ENCODE results near the gene TFPT. TPM values are rescaled to one million over a fixed set of nuclear protein-coding genes. Genes with fewer than 3 reads are reported as not detected.
A peak's percentile ranks its signal among the peaks of the same experiment; 100 is the strongest.

The TFPT gene
- total and polyA plus RNA-seq, 10 of the 15 experiments (the other 5 are each of a cell fraction or from before 2014, with no cell fraction given), result 1.7 to 40.2 (median 25.6) TPM

GRCh38 chr19:54153731-54154326 is 38.4 kb upstream of the TFPT start:
- DNase-seq (ENCODE audit: low read depth, low spot score), result no peak
- H3K36me3 ChIP-seq (ENCODE audit: control insufficient read depth in 2 of 2, insufficient read depth in 2 of 2, low read length in 1 of 2), result peaks cover 27 to 28% of the 10 kb centered on the region in 2 experiments; a peak in 3 of 4 replicates
- no peaks in the 10 kb centered on the region for H3K27me3 ChIP-seq (replicated peaks in 1 of 2; ENCODE audit: control insufficient read depth in 2 of 2, insufficient read depth in 2 of 2, low read length in 1 of 2)
- no peak overlapping the region for H3K4me2 ChIP-seq (ENCODE audit: control insufficient read depth, insufficient read depth)
- no peak for ATAC-seq
- H3K27ac ChIP-seq (ENCODE audit: control insufficient read depth, insufficient read depth), result no peak overlapping the region
- ChIA-PET POLR2A (no interaction called here), SMC1A (ENCODE audit: uncharacterized antibody, unreplicated experiment) (no interaction called here), RAD21 (ENCODE audit: unreplicated experiment) (no interaction called here), CTCF (no interaction called here)
- peaks cover 3% of the 10 kb centered on the region for H3K79me2 ChIP-seq (ENCODE audit: control insufficient read depth, insufficient read depth, low read length)
- BruUV-seq (replicated peaks), result no TSS peak
- TF ChIP-seq POLR2A (IDR thresholded peaks at IDR 0.05; ENCODE audit: low read depth, low read length) (peak; percentile 62; the same call in 1 of the 2 replicates), RB1 (IDR thresholded peaks at IDR 0.05; ENCODE audit: borderline replicate concordance) (no peak)
- H4K20me1 ChIP-seq (ENCODE audit: control insufficient read depth, insufficient read depth), result no peaks in the 10 kb centered on the region
- no peak for FAIRE-seq
- in situ Hi-C loops (cut with MboI) (no loop called here), intact Hi-C loops (cut with micrococcal nuclease; ENCODE audit: unreplicated experiment) (no loop called here)
- H2AFZ ChIP-seq (ENCODE audit: control insufficient read depth, low read depth, low read length), result no peak overlapping the region
- no peaks in the 10 kb centered on the region for H3K4me1 ChIP-seq (ENCODE audit: control insufficient read depth, insufficient read depth, low read length)
- no peak overlapping the region for H3K4me3 ChIP-seq
- 93% methylated on average over 8 of the region's 10 CpGs for WGBS (ENCODE audit: insufficient coverage, insufficient replicate concordance, low lambda C conversion rate, missing lambda C conversion rate)
- no peaks in the 10 kb centered on the region for H3K9me3 ChIP-seq (replicated peaks; ENCODE audit: control insufficient read depth, insufficient read depth, low read length)
- no peak overlapping the region for H3K9ac ChIP-seq (ENCODE audit: control insufficient read depth, insufficient read depth, low read length)

- Histone ChIP-seq H4K20me1 (ENCODE audit: control insufficient read depth, insufficient read depth) (no peaks in the 10 kb centered on the region), H3K9ac (ENCODE audit: control insufficient read depth, insufficient read depth, low read length) (no peak overlapping the region), H2AFZ (ENCODE audit: control insufficient read depth, low read depth, low read length) (no peak overlapping the region), H3K79me2 (ENCODE audit: control insufficient read depth, insufficient read depth, low read length) (no peaks in the 10 kb centered on the region), H3K36me3 (ENCODE audit: control insufficient read depth in 2 of 2, insufficient read depth in 2 of 2, low read length in 1 of 2) (peaks cover 27 to 29% of the 10 kb centered on the region in 2 experiments; a peak in 3 of 4 replicates), H3K4me3 (no peak overlapping the region), H3K27me3 (replicated peaks in 1 of 2; ENCODE audit: control insufficient read depth in 2 of 2, insufficient read depth in 2 of 2, low read length in 1 of 2) (no peaks in the 10 kb centered on the region), H3K4me2 (ENCODE audit: control insufficient read depth, insufficient read depth) (no peak overlapping the region), H3K27ac (ENCODE audit: control insufficient read depth, insufficient read depth) (no peak overlapping the region), H3K9me3 (replicated peaks; ENCODE audit: control insufficient read depth, insufficient read depth, low read length) (no peaks in the 10 kb centered on the region), H3K4me1 (ENCODE audit: control insufficient read depth, insufficient read depth, low read length) (no peaks in the 10 kb centered on the region)
- ChIA-PET SMC1A (ENCODE audit: uncharacterized antibody, unreplicated experiment) (no interaction called here), CTCF (no interaction called here), POLR2A (no interaction called here), RAD21 (ENCODE audit: unreplicated experiment) (no interaction called here)
- TF ChIP-seq ESRRA (IDR thresholded peaks at IDR 0.05; ENCODE audit: low read length), result no peak
- no peak for TF ChIP-seq NR2C2 (IDR thresholded peaks at IDR 0.05; ENCODE audit: borderline replicate concordance, control insufficient read depth, insufficient read length, low read depth)
- TF ChIP-seq CHD1 (IDR thresholded peaks at IDR 0.05; ENCODE audit: low read depth, low read length), result no peak
- TF ChIP-seq, protein P1, sequence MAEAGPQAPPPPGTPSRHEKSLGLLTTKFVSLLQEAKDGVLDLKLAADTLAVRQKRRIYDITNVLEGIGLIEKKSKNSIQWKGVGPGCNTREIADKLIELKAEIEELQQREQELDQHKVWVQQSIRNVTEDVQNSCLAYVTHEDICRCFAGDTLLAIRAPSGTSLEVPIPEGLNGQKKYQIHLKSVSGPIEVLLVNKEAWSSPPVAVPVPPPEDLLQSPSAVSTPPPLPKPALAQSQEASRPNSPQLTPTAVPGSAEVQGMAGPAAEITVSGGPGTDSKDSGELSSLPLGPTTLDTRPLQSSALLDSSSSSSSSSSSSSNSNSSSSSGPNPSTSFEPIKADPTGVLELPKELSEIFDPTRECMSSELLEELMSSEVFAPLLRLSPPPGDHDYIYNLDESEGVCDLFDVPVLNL (IDR thresholded peaks at IDR 0.05; ENCODE audit: low read depth, low read length), result no peak
- 0 out of 2 replicates have a peak, but pooled peaks have one; percentile 25 for TF ChIP-seq POLR2A (IDR thresholded peaks at IDR 0.05; ENCODE audit: low read depth, low read length)
- TF ChIP-seq, protein P2, sequence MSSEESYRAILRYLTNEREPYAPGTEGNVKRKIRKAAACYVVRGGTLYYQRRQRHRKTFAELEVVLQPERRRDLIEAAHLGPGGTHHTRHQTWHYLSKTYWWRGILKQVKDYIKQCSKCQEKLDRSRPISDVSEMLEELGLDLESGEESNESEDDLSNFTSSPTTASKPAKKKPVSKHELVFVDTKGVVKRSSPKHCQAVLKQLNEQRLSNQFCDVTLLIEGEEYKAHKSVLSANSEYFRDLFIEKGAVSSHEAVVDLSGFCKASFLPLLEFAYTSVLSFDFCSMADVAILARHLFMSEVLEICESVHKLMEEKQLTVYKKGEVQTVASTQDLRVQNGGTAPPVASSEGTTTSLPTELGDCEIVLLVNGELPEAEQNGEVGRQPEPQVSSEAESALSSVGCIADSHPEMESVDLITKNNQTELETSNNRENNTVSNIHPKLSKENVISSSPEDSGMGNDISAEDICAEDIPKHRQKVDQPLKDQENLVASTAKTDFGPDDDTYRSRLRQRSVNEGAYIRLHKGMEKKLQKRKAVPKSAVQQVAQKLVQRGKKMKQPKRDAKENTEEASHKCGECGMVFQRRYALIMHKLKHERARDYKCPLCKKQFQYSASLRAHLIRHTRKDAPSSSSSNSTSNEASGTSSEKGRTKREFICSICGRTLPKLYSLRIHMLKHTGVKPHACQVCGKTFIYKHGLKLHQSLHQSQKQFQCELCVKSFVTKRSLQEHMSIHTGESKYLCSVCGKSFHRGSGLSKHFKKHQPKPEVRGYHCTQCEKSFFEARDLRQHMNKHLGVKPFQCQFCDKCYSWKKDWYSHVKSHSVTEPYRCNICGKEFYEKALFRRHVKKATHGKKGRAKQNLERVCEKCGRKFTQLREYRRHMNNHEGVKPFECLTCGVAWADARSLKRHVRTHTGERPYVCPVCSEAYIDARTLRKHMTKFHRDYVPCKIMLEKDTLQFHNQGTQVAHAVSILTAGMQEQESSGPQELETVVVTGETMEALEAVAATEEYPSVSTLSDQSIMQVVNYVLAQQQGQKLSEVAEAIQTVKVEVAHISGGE (CRISPR knock-in tag; IDR thresholded peaks at IDR 0.05), result no peak
- in situ Hi-C loops (cut with MboI) (no loop called here), intact Hi-C loops (cut with micrococcal nuclease; ENCODE audit: unreplicated experiment) (no loop called here)
- no TSS peak for BruUV-seq (replicated peaks)
- no peak for FAIRE-seq
- 93% methylated on average over 12 of the region's 25 CpGs for WGBS (ENCODE audit: insufficient coverage, insufficient replicate concordance, low lambda C conversion rate, missing lambda C conversion rate)
- DNase-seq (ENCODE audit: low read depth, low spot score), result no peak
- no peak; the same call in 2 of the 3 replicates for ATAC-seq
These were observed 37.5 kb upstream of the TFPT start for GRCh38 chr19:54152878-54153524.

All from GM12878 (cell line).